K562 (cell line): ENCODE data around the gene AQP6. TPM values are rescaled to one million over a fixed set of nuclear protein-coding genes. Genes with fewer than 3 reads are reported as not detected.

Experiments
- ATAC-seq: fragments of 200-7000 bp; cut with Tn5 transposase; 3 replicates; pipeline ENCODE4 v1.9.1; 2020; ENCODE audit warnings: moderate library complexity
- BruUV-seq: library from RNA; stranded (reverse); fragments of 400-500 nt; replicated peaks from 2 replicates; lab custom pipeline; 2021; lab: Mats Ljungman, UMichigan
- CTCF ChIA-PET: fragments of 300-600 bp; formaldehyde crosslinking; extraction: SDS; loops from one replicate; lab custom pipeline; 2021; ENCODE audit warnings: low intra/inter-chr PET ratio; lab: Yijun Ruan, JAX
- POLR2A ChIA-PET: fragments of 300-600, 350-650 bp; sonication (Branson Sonifier 250); formaldehyde crosslinking; extraction: SDS; loops from one replicate; lab custom pipeline; 2021; ENCODE audit warnings: antibody characterized with exemption, inconsistent platforms; lab: Yijun Ruan, JAX
- DNase-seq, 4 experiments: peaks; one replicate each; pipeline versions ENCODE4 v3.0.0 to v3.0.0-alpha.2; 2011 to 2018; ENCODE audit warnings: low spot score in 3 of 4, mixed read lengths in 3 of 4; ENCODE audit errors: extremely low read depth in 1 of 4
- FAIRE-seq: peaks from 2 replicates; lab custom pipeline; 2011; peaks lifted over from hg19 to GRCh38; lab: Jason Lieb, UNC
- H2AFZ ChIP-seq: 2 replicates; pipeline ENCODE4 v1.6.0; 2011; ENCODE audit warnings: low read depth, low read length, control low read depth, inconsistent platforms
- H3K27ac ChIP-seq: fragments of 200-600 bp; 3 replicates; pipeline ENCODE4 v1.8.0; 2011; ENCODE audit warnings: low read depth, mild to moderate bottlenecking, control low read depth, inconsistent platforms, low read length, moderate library complexity, mixed read lengths; ENCODE audit errors: extremely low read depth
- H3K27me3 ChIP-seq, 2 experiments: fragments of 300-600 bp in 1 of 2; 2 replicates in 1 of 2; 3 replicates in 1 of 2; pipeline versions ENCODE4 v1.6.0 to v1.8.0; 2011; ENCODE audit warnings: inconsistent platforms in 2 of 2, low read length in 2 of 2, mild to moderate bottlenecking in 1 of 2, mixed read lengths in 1 of 2, moderate library complexity in 1 of 2; ENCODE audit not compliant: control insufficient read depth in 2 of 2, insufficient read depth in 2 of 2
- H3K36me3 ChIP-seq: fragments of 300-600 bp; 3 replicates; pipeline ENCODE4 v1.8.0; 2011; ENCODE audit warnings: mild to moderate bottlenecking, low read length, inconsistent platforms; ENCODE audit not compliant: control insufficient read depth, insufficient read depth
- H3K4me1 ChIP-seq, 2 experiments: fragments of 200-600 bp in 1 of 2; replicated peaks in 1 of 2; 2 replicates in 1 of 2; 3 replicates in 1 of 2; pipeline versions ENCODE4 v1.5.1 to v1.8.0; 2011; ENCODE audit warnings: inconsistent platforms in 2 of 2, low read length in 2 of 2, mild to moderate bottlenecking in 1 of 2, mixed read lengths in 1 of 2, moderate library complexity in 1 of 2; ENCODE audit not compliant: control insufficient read depth in 2 of 2, insufficient read depth in 2 of 2
- H3K4me2 ChIP-seq: 2 replicates; pipeline ENCODE4 v1.6.1; 2011; ENCODE audit warnings: low read length, control low read depth, inconsistent platforms, mixed read lengths; ENCODE audit not compliant: insufficient read depth
- H3K4me3 ChIP-seq: fragments of 200-600 bp; sonication (generic), shearing (Covaris generic); 2 replicates; pipeline ENCODE4 v1.5.1; 2016; ENCODE audit warnings: control low read depth, inconsistent platforms
- H3K79me2 ChIP-seq: fragments of 200-600 bp; 3 replicates; pipeline ENCODE4 v1.8.0; 2011; ENCODE audit warnings: low read length, inconsistent platforms; ENCODE audit not compliant: control insufficient read depth, insufficient read depth
- H3K9ac ChIP-seq, 2 experiments: 2 replicates each; pipeline versions ENCODE4 v1.6.0 to v1.6.1; 2011; ENCODE audit warnings: low read depth in 2 of 2, low read length in 2 of 2, control low read depth in 1 of 2, inconsistent platforms in 1 of 2, mild to moderate bottlenecking in 1 of 2, mixed read lengths in 1 of 2; ENCODE audit not compliant: insufficient read depth in 1 of 2
- H3K9me1 ChIP-seq: one replicate; pipeline ENCODE4 v1.6.0; 2011; ENCODE audit warnings: inconsistent platforms, mild to moderate bottlenecking, low read length, moderate library complexity; ENCODE audit not compliant: control insufficient read depth, insufficient read depth
- H3K9me3 ChIP-seq: replicated peaks from 2 replicates; pipeline ENCODE4 v1.5.1; 2011; ENCODE audit warnings: low read depth, low read length, inconsistent platforms; ENCODE audit not compliant: control insufficient read depth, insufficient read depth
- H4K20me1 ChIP-seq: replicated peaks from 2 replicates; pipeline ENCODE4 v1.6.1; 2011; ENCODE audit warnings: low read length, inconsistent platforms, mixed read lengths; ENCODE audit not compliant: control insufficient read depth, insufficient read depth
- IRF1 ChIP-seq: sonication (generic); formaldehyde crosslinking; IDR thresholded peaks from 2 replicates; pipeline ENCODE4 v1.8.0; 2022; ENCODE audit warnings: missing genetic modification reagents, mild to moderate bottlenecking, borderline replicate concordance
- MXD1 ChIP-seq: fragments of 250-450 bp; sonication (Bioruptor Pico); IDR thresholded peaks from 2 replicates; pipeline ENCODE4 v1.8.0; 2021; ENCODE audit warnings: borderline replicate concordance, mild to moderate bottlenecking, moderate library complexity; ENCODE audit not compliant: poor library complexity, severe bottlenecking
- RHOXF2B ChIP-seq: fragments of 250-450 bp; sonication (Bioruptor Pico); conservative IDR thresholded peaks from 2 replicates; pipeline ENCODE4 v1.5.1; 2021
- ZBTB40 ChIP-seq, 2 experiments: fragments of 450-650 bp in 1 of 2; sonication (generic) in 1 of 2; formaldehyde crosslinking in 1 of 2; IDR thresholded peaks; 2 replicates each; pipeline versions ENCODE4 v1.7.1 to v1.9.0; 2016 to 2022; ENCODE audit warnings: inconsistent platforms in 1 of 2, mild to moderate bottlenecking in 1 of 2, missing genetic modification reagents in 1 of 2
- ZNF232 ChIP-seq: sonication (generic); formaldehyde crosslinking; IDR thresholded peaks from 2 replicates; pipeline ENCODE4 v1.8.0; 2022; ENCODE audit warnings: mild to moderate bottlenecking, missing genetic modification reagents
- ZNF395 ChIP-seq: fragments of 200-800 bp; sonication (Bioruptor generic); IDR thresholded peaks from 2 replicates; pipeline ENCODE4 v1.6.1; 2017; ENCODE audit warnings: missing genetic modification characterization, missing compliant biosample characterization
- ZZZ3 ChIP-seq: fragments of 450-650 bp; IDR thresholded peaks from 2 replicates; pipeline ENCODE4 v1.6.1; 2016; ENCODE audit warnings: antibody characterized with exemption, mild to moderate bottlenecking, moderate library complexity
- WGBS: fragments of 100-300 bp; shearing (Covaris generic); methylation state at CpG from one replicate; pipeline ENCODE4 v1.1.6; 2016; ENCODE audit warnings: low coverage, mixed read lengths; ENCODE audit not compliant: insufficient coverage; ENCODE audit errors: missing lambda C conversion rate; 5-methylcytosine and 5-hydroxymethylcytosine counted together
- in situ Hi-C: fragments of 300-500 bp; cut with MboI; formaldehyde crosslinking; loops from 4 replicates; pipeline ENCODE4 v1.15.0; 2018; ENCODE audit warnings: inconsistent platforms, mixed read lengths
- intact Hi-C: fragments of 100-400 bp; cut with micrococcal nuclease; formaldehyde crosslinking; loops from 2 replicates; pipeline ENCODE4 v1.14.2; 2022
- polyA plus RNA-seq, 8 experiments: library from polyadenylated mRNA; depleted of rRNA in 4 of 8; stranded (reverse) in 5 of 8; unstranded in 3 of 8; fragments of >200 nt; fragmentation: Nextera tagmentation in 2 of 8; fragmentation: Illumina TruSeq in 1 of 8; extraction: Ambion mirVana in 2 of 8; extraction: Trizol in 1 of 8; gene quantifications; 2 replicates each; pipeline versions ENCODE4 v1.2.1 to v1.2.3, GENCODE V29; 2011 to 2014; ENCODE audit warnings: inconsistent platforms in 1 of 8, missing spikeins in 1 of 8
- total RNA-seq, 7 experiments: library from RNA; depleted of rRNA in 6 of 7; stranded (reverse); fragments of >200 nt in 6 of 7; fragmentation: Illumina TruSeq in 2 of 7; extraction: Trizol in 2 of 7; gene quantifications; 2 replicates each; pipeline versions ENCODE4 v1.2.1 to v1.2.3, GENCODE V29; 2011 to 2021; ENCODE audit warnings: low replicate concordance in 1 of 7

Gene AQP6
- total and polyA plus RNA-seq, 9 of the 15 experiments (the other 6 are each of a cell fraction or from before 2014, with no cell fraction given): 0.05 to 0.12 TPM; not detected in 7

- intact Hi-C loops: no loop called here
- ATAC-seq (no peak), FAIRE-seq (no peak), DNase-seq (no peak)
- Histone ChIP-seq H3K9me3 (no peaks in the 10 kb centered on the region), H3K79me2 (no peaks in the 10 kb centered on the region), H3K36me3 (no peaks in the 10 kb centered on the region), H3K4me3 (no peak overlapping the region), H3K9ac (no peak overlapping the region), H3K4me1 (peaks cover 12 to 44% of the 10 kb centered on the region in 2 experiments; a peak in 4 of 5 replicates), H3K27me3 (peaks cover 28 to 71% of the 10 kb centered on the region in 2 experiments; a peak in 4 of 5 replicates), H3K9me1 (no peaks in the 10 kb centered on the region), H4K20me1 (peaks cover 18% of the 10 kb centered on the region), H3K27ac (no peak overlapping the region), H3K4me2 (no peak overlapping the region), H2AFZ (no peak overlapping the region)
- ChIA-PET POLR2A (interaction anchor here (0.6 to 1.7 kb wide), 5 partner anchors 12 to 228 kb away, joined by 3 to 6 read pairs (median 3); no protein-coding TSS in a partner anchor), CTCF (interaction anchor here (0.6 to 5.4 kb wide), 2 partner anchors 9 to 100 kb away, joined by 3 to 43 read pairs; no protein-coding TSS in a partner anchor)
- 24% methylated on average over 12 of the region's 12 CpGs for whole genome bisulfite sequencing
- in situ Hi-C loops: loop anchor here (5.0 kb wide), 2 partner anchors 97 to 197 kb away; partner anchors contain the start of gene CERS5
- BruUV-seq: no TSS peak
- TF ChIP-seq ZZZ3 (no peak), ZNF232 (CRISPR knock-in tag) (no peak), MXD1 (CRISPR knock-in tag) (no peak), ZNF395 (CRISPR knock-in tag) (no peak), RHOXF2B (CRISPR knock-in tag) (no peak), ZBTB40 (IDR thresholded peaks at IDR 0.05) (no peak), ZBTB40 (CRISPR knock-in tag; IDR thresholded peaks at IDR 0.05) (no peak), IRF1 (CRISPR knock-in tag) (no peak)
Observed at GRCh38 chr12:49969651-49970429, 2.9 kb upstream of the AQP6 start.
